Endothelial cell (in vitro differentiated cells): ENCODE results near the gene NUCKS1. TPM values are rescaled to one million over a fixed set of nuclear protein-coding genes. Genes with fewer than 3 reads are reported as not detected.

Source experiments
- DNase-seq: peaks from one replicate; pipeline ENCODE4 v3.0.0; 2021; ENCODE audit warnings: low spot score
- H3K27ac Mint-ChIP-seq: one replicate; pipeline ENCODE4 v1.8.0; 2021; ENCODE audit warnings: mixed read lengths, inconsistent platforms; ENCODE audit not compliant: unreplicated experiment
- H3K27me3 Mint-ChIP-seq: one replicate; pipeline ENCODE4 v1.8.0; 2021; ENCODE audit warnings: mild to moderate bottlenecking, moderate library complexity, mixed read lengths, inconsistent platforms; ENCODE audit not compliant: unreplicated experiment
- H3K36me3 Mint-ChIP-seq: one replicate; pipeline ENCODE4 v1.8.0; 2021; ENCODE audit warnings: mild to moderate bottlenecking, low read depth, mixed read lengths, inconsistent platforms; ENCODE audit not compliant: unreplicated experiment
- H3K4me1 Mint-ChIP-seq: one replicate; pipeline ENCODE4 v1.8.0; 2021; ENCODE audit warnings: mild to moderate bottlenecking, mixed read lengths, inconsistent platforms; ENCODE audit not compliant: unreplicated experiment
- H3K4me3 Mint-ChIP-seq: one replicate; pipeline ENCODE4 v1.8.0; 2021; ENCODE audit warnings: mild to moderate bottlenecking, mixed read lengths, inconsistent platforms; ENCODE audit not compliant: unreplicated experiment
- H3K9me3 Mint-ChIP-seq: one replicate; pipeline ENCODE4 v1.8.0; 2021; ENCODE audit warnings: mixed read lengths, inconsistent platforms; ENCODE audit not compliant: unreplicated experiment
- CTCF ChIP-seq: fragments of 200-600 bp; sonication (generic); IDR thresholded peaks from one replicate; pipeline ENCODE4 v1.5.0; 2021; ENCODE audit warnings: antibody characterized with exemption; ENCODE audit not compliant: unreplicated experiment
- long read RNA-seq: library from polyadenylated mRNA; unstranded; transcript quantifications from one replicate; pipeline ENCODE4 v2.0.0, GENCODE V29; 2020; ENCODE audit not compliant: unreplicated experiment
- total RNA-seq: library from RNA; stranded (reverse); fragmentation: NEBNext Ultra II Directional; extraction: Animal tissue kit (Norgen Biotek cat#: 25700); gene quantifications from one replicate; pipeline ENCODE4 v1.2.1, GENCODE V29; 2021; ENCODE audit not compliant: unreplicated experiment

The NUCKS1 gene, protein sequence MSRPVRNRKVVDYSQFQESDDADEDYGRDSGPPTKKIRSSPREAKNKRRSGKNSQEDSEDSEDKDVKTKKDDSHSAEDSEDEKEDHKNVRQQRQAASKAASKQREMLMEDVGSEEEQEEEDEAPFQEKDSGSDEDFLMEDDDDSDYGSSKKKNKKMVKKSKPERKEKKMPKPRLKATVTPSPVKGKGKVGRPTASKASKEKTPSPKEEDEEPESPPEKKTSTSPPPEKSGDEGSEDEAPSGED
- total RNA-seq = 170 TPM
- long read RNA-seq, partial matches to known transcripts = 1 of 10 reads
- long read RNA-seq, other reads (novel, unspliced or antisense) = 9 of 10 reads

- peak within 1 kb of the TSS; percentile 97 for H3K27ac Mint-ChIP-seq
- H3K36me3 Mint-ChIP-seq = peaks cover 12% of the 10 kb centered on the region
- H3K4me3 Mint-ChIP-seq = peak within 1 kb of the TSS; percentile 97
- peaks cover 8% of the 10 kb centered on the region for H3K27me3 Mint-ChIP-seq
- H3K9me3 Mint-ChIP-seq = no peaks in the 10 kb centered on the region
- peaks cover 32% of the 10 kb centered on the region for H3K4me1 Mint-ChIP-seq
- peak; percentile 90 for DNase-seq
- TF ChIP-seq CTCF = no peak
Observed at GRCh38 chr1:205750138-205751035, at the start of gene NUCKS1. NUCKS1 (minus strand) TSS chr1:205750182; CDS start chr1:205749973, 209 bp downstream.

GRCh38 chr1:205798577-205798976 lies 48.6 kb upstream of the NUCKS1 start:
- Mint-ChIP-seq H3K9me3 (no peaks in the 10 kb centered on the region), H3K4me1 (no peaks in the 10 kb centered on the region)

DNA sequence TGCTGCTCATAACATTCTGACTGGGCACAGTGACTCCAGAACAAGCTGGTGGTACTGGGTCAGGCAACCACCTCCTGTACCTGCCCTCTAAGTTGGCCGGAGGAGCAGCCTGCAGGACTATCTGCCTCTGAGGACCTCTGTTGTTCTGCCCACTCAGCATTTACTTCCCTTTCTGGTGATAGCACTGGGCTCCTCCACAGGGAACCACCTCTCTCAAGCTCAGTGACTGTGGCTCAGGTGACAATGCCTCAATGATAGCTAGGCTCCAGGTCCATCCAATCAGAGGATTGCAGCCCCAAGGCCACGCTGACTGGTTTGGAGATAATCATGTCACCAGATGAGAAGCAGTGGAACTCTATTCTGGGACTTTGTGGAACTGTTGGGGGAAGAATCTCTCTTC lies 47.2 kb upstream of the NUCKS1 start:
- Mint-ChIP-seq H3K4me3 (no peak overlapping the region), H3K27me3 (no peaks in the 10 kb centered on the region), H3K9me3 (no peaks in the 10 kb centered on the region), H3K27ac (no peak overlapping the region), H3K4me1 (no peaks in the 10 kb centered on the region), H3K36me3 (peaks cover 24% of the 10 kb centered on the region)
- TF ChIP-seq CTCF = no peak
- no peak for DNase-seq

More at GRCh38 chr1:205798577-205798976, 48.6 kb upstream of the NUCKS1 start:
- Mint-ChIP-seq H3K27me3 (no peaks in the 10 kb centered on the region), H3K36me3 (peaks cover 24% of the 10 kb centered on the region), H3K4me3 (no peak overlapping the region), H3K27ac (no peak overlapping the region)
- TF ChIP-seq CTCF = no peak
- DNase-seq = no peak

GRCh38 chr1:205794011-205794730 lies 44.2 kb upstream of the NUCKS1 start:
- Mint-ChIP-seq H3K4me1 (no peaks in the 10 kb centered on the region), H3K4me3 (no peak overlapping the region), H3K9me3 (no peaks in the 10 kb centered on the region), H3K27ac (no peak overlapping the region), H3K36me3 (peaks cover 28% of the 10 kb centered on the region), H3K27me3 (peaks cover 1% of the 10 kb centered on the region)
- no peak for TF ChIP-seq CTCF
- no peak for DNase-seq
